Psoas muscle (tissue), 8 donors: ENCODE measurements around the gene ALPK3. TPM values are rescaled to one million over a fixed set of nuclear protein-coding genes. Genes with fewer than 3 reads are reported as not detected.
A peak's percentile ranks its signal among the peaks of the same experiment; 100 is the strongest.

Source experiments
- ATAC-seq, 4 donors: fragments of 200-7000 bp; cut with Tn5 transposase; one replicate each; pipeline ENCODE4 v1.9.1; 2020; ENCODE audit warnings: moderate library complexity in 3 of 4, mild to moderate bottlenecking in 2 of 4
- DNase-seq, 2 donors: peaks; one replicate each; pipeline ENCODE4 v3.0.0-alpha.2; 2020
- H3K27ac ChIP-seq: fragments of 200-600 bp; one replicate; pipeline ENCODE4 v1.8.0; 2022
- H3K27me3 ChIP-seq, 3 donors: fragments of 200-600 bp in 1 of 3; one replicate each; pipeline versions ENCODE4 v1.6.1 to v1.8.0; 2013 to 2022; ENCODE audit warnings: low read length in 2 of 3, mild to moderate bottlenecking in 2 of 3, moderate library complexity in 1 of 3; ENCODE audit not compliant: insufficient read depth in 3 of 3
- H3K36me3 ChIP-seq, 2 donors: fragments of 200-600 bp in 1 of 2; one replicate each; pipeline versions ENCODE4 v1.6.1 to v1.8.0; 2013 to 2022; ENCODE audit warnings: low read depth in 1 of 2, mild to moderate bottlenecking in 1 of 2, moderate library complexity in 1 of 2; ENCODE audit not compliant: insufficient read depth in 1 of 2
- H3K4me1 ChIP-seq: fragments of 200-600 bp; one replicate; pipeline ENCODE4 v1.8.0; 2022
- H3K4me3 ChIP-seq: fragments of 200-600 bp; one replicate; pipeline ENCODE4 v1.8.0; 2022; ENCODE audit warnings: mild to moderate bottlenecking
- H3K9me3 ChIP-seq: fragments of 200-600 bp; one replicate; pipeline ENCODE4 v1.8.0; 2022
- WGBS, 3 donors: extraction: QIAGEN DNeasy Blood & Tissue Kit; methylation state at CpG; one replicate each; pipeline versions ENCODE4 v1.1.6 to v1.1.7; 2013; 5-methylcytosine and 5-hydroxymethylcytosine counted together
- intact Hi-C, 2 donors: fragments of 100-400 bp; cut with DNase I; formaldehyde crosslinking; loops; one replicate each; pipeline versions ENCODE4 v1.11.0 to v1.14.2; 2022
- polyA plus RNA-seq, 3 donors: library from polyadenylated mRNA; stranded (reverse); fragments of 200-250 nt; gene quantifications; one replicate each; pipeline ENCODE4 v1.2.3, GENCODE V29; 2013
- total RNA-seq, 4 donors: library from RNA; stranded (reverse); fragmentation: NEBNext Ultra II Directional in 2 of 4; extraction: Animal tissue kit (Norgen Biotek cat#: 25700) in 2 of 4; gene quantifications; one replicate each; pipeline versions ENCODE4 v1.2.1 to v1.2.4, GENCODE V29; 2021 to 2023
- TF ChIP-seq, protein P1 (sequence below): fragments of 200-600 bp; IDR thresholded peaks from one replicate; pipeline ENCODE4 v1.8.0; 2022; ENCODE audit warnings: antibody characterized with exemption
- donor health status: healthy with polysubstance abuse.
- donor health status: DM: no; HTN: no; CAD: no; lungs with moderate emphysema.
- donor health status: Bipolar disorder and iron deficiency.
- donor health status: healthy.
- donor health status: DM: yes; HTN: yes; CAD: no.
- donor health status: DM: no; HTN: no; CAD: no.
- donor health status: DM: no; HTN: no; CAD: no.
- donor health status: DM: yes; HTN: yes; CAD: no.

ALPK3 gene
- total and polyA plus RNA-seq, 7 donors = 75.7 to 461 (median 245) TPM

DNA sequence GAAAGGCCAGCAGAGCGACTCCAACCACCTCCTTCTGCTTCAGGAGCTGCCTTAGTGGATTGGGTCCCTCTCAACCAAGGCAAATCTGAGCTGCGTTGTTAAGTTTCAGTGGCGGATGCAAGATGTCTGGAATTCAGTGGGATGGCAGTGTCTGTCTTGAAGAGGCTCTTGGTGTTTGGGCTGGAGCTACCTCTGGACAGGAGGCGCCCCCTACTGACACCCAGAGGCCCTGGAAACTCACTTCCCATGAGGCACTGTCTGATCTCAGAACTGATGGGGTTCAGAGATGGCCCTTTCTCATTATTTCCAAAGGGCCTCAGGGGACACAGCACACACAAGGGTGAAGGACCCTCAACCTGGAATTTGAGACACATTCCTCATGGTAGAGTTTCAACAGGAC is 61.3 kb downstream of the ALPK3 start:
- no peaks in the 10 kb centered on the region for H3K27me3 ChIP-seq
- H3K27ac ChIP-seq = peak overlapping the region; percentile 23
- intact Hi-C loops = loop anchor here in 1 of 2 donors (5.0 kb wide), 2 partner anchors 49 to 221 kb away; partner anchors contain the start of gene NMB
- no peak overlapping the region for H3K4me3 ChIP-seq
- DNase-seq = peak; percentile 70 to 86
- WGBS, 3 donors = 48 to 57% (median 49%) methylated on average over 4 of the region's 4 CpGs
- H3K36me3 ChIP-seq = no peaks in the 10 kb centered on the region
- peaks cover 10% of the 10 kb centered on the region for H3K4me1 ChIP-seq
- no peaks in the 10 kb centered on the region for H3K9me3 ChIP-seq
- TF ChIP-seq, protein P1, sequence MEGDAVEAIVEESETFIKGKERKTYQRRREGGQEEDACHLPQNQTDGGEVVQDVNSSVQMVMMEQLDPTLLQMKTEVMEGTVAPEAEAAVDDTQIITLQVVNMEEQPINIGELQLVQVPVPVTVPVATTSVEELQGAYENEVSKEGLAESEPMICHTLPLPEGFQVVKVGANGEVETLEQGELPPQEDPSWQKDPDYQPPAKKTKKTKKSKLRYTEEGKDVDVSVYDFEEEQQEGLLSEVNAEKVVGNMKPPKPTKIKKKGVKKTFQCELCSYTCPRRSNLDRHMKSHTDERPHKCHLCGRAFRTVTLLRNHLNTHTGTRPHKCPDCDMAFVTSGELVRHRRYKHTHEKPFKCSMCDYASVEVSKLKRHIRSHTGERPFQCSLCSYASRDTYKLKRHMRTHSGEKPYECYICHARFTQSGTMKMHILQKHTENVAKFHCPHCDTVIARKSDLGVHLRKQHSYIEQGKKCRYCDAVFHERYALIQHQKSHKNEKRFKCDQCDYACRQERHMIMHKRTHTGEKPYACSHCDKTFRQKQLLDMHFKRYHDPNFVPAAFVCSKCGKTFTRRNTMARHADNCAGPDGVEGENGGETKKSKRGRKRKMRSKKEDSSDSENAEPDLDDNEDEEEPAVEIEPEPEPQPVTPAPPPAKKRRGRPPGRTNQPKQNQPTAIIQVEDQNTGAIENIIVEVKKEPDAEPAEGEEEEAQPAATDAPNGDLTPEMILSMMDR = peak; percentile 64
- ATAC-seq = peak; percentile 63 to 74 (median 68)

DNA sequence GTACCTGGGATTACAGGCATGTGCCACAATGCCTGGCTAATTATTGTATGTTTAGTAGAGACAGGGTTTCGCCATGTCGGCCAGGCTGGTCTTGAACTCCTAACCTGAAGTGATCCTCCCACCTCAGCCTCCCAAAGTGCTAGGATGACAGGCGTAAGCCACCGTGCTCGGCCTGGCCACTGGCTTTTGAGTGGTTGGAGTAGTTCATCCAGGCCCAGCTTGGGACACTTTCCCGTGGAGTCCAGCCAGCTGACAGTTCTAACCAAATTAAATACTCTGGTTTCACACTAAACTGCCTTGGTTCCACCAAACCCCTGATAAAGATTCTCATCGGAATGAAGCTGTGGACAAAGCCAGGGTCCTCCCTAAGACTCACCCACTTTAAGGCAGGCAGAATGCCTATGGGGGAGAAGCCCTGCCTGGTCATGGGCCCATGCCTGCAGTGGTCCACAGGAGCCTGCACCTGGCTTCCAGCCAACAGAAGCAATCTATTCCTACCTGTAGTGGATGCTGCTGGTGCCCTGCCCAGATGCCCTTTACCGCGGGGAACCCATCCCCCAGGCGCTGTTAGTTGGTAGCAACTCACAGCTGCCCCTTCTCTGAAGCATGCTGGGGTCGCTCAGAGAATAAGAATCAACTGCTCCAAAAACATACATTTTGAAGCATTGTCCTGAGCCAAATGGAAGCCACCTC is 62.1 kb downstream of the ALPK3 start:
- ATAC-seq (peak in 2 of 4 donors; percentile 1 to 16), DNase-seq (no peak)
- 56 to 63% (median 60%) methylated on average over 11 of the region's 11 CpGs for WGBS, 3 donors
- intact Hi-C loops = loop anchor here in 1 of 2 donors (5.0 kb wide), 2 partner anchors 48 to 222 kb away; partner anchors contain the start of gene NMB
- TF ChIP-seq, protein P1 = no peak
- Histone ChIP-seq H3K27me3 (no peaks in the 10 kb centered on the region), H3K27ac (no peak overlapping the region), H3K4me1 (peaks cover 10% of the 10 kb centered on the region), H3K36me3 (no peaks in the 10 kb centered on the region), H3K4me3 (no peak overlapping the region), H3K9me3 (no peaks in the 10 kb centered on the region)

DNA sequence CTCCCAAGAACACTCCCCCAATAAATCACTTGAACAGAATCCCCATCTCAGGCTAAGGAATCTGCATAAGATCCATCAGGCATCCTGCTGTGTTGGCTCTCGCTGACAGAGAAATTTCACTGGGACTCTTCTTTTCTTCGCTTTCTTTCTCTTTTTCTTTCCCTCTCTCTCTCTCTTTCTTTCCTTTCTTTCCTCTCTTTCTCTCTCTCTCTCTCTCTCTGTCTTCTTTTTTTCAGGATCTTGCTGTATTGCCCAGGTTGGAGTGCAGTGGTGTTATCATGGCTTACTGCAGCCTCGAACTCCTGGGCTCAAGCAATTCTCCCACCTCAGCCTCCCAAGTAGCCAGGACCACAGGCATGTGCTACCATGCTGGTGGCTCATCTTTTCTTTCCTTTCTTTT is 62.9 kb downstream of the ALPK3 start:
- Histone ChIP-seq H3K27ac (no peak overlapping the region), H3K4me1 (peaks cover 6% of the 10 kb centered on the region), H3K9me3 (no peaks in the 10 kb centered on the region), H3K36me3 (no peaks in the 10 kb centered on the region), H3K4me3 (no peak overlapping the region), H3K27me3 (no peaks in the 10 kb centered on the region)
- no peak for DNase-seq
- TF ChIP-seq, protein P1 = no peak
- 59 to 72% (median 70%) methylated on average over 3 of the region's 3 CpGs for WGBS, 3 donors
- ATAC-seq = no peak
- intact Hi-C loops = loop anchor here in 1 of 2 donors (5.0 kb wide), 1 partner anchor 47 kb away; no protein-coding TSS in a partner anchor

DNA sequence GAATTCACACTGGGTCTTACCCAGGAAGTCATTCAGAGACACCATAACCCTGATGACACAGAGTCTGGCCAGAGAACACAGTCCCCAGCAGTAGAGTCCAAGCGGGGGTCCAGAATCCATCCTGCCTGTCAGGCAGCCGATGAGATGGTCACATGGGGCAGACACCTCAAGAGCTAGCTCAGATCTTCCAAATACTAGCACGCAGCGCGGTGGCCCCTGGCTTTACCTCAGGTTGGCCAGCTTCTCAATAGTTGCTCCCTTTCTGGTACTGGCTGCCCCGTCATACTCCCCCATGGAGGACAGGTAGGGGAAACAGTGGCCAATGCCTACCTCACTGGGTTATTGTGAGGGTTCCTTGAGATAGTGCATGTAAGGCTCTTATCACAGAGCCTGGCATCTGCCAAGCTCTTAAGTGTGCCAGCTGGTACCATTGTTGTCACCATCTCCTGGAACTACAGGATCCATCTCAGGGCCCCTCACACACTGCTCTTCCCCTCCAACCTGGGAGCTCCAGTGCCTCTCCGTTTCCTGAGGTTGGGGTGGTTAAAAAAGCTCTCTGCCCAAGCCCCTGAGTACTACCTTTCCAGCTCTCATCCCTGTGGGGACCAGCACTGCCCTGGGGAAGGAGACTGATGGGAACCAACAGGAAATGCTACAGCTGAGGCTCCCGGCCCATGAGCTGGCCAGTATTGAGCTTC is 63.8 kb downstream of the ALPK3 start:
- no peak for ATAC-seq
- Histone ChIP-seq H3K4me3 (no peak overlapping the region), H3K9me3 (no peaks in the 10 kb centered on the region), H3K27ac (no peak overlapping the region), H3K27me3 (no peaks in the 10 kb centered on the region), H3K36me3 (no peaks in the 10 kb centered on the region), H3K4me1 (peaks cover 5% of the 10 kb centered on the region)
- TF ChIP-seq, protein P1 = no peak
- intact Hi-C loops = loop anchor here in 1 of 2 donors (5.0 kb wide), 1 partner anchor 46 kb away; no protein-coding TSS in a partner anchor
- no peak for DNase-seq
- 79 to 85% (median 83%) methylated on average over 8 of the region's 8 CpGs for WGBS, 3 donors
